Measurements from ENCODE around the gene ADAMTS6.

ADAMTS6 gene

DNA sequence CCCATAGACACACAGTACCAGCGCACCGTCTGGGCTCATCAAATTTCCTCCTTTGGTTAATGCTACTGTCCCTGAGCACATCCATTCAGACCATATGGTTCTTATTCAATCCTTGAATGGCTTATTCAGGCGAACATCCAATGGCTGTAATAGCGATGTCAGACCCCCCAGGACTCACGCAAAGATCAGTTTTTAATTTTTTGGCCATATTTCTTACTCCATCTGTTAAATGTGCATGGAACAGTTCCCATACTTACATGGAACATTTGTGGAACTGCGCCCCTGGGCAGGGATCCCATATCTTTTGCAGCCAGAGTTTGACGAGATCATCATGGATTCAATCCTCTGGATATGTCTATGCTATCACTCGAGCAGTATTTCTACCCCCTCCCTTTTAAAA is 213.2 kb downstream of the ADAMTS6 start:
- DNase-seq, result no peak

DNA sequence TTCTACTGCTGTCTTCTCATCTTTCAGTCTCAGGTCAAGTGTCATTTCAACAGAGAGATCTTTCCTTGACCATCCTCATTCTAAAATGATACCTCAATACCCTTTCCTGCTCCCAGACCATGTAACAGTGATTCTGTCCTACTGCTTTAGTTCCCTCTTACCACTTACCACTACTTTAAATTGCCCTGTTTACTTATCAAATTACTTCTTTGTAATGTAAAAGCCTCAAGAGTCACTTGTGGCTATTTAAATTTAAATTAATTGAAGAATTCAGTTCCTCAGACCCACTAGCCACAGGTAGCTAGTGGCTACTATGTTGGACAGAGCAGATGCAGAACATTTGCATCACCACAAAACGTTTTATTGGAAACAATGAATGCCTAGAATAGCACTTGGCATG is 217.3 kb downstream of the ADAMTS6 start:
- DNase-seq, result no peak

DNA sequence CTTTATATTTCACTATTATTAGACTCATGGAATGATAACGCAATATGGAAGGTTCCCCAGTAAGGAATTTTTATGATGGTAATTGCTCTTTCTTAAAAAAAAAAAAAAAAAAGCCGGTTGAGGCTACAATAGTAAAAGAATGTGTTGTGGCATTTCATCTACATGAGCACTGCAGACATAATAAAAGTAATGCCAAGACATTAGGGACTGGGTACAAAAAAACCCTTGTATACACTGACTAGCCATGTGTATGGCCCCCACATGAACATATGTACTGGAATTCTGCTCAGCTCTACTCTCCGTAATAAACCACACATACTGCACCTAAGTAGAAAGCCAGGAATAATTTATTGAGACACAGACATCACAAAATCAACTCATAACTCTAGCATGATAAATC is 218.4 kb downstream of the ADAMTS6 start:
- no peak for DNase-seq

DNA sequence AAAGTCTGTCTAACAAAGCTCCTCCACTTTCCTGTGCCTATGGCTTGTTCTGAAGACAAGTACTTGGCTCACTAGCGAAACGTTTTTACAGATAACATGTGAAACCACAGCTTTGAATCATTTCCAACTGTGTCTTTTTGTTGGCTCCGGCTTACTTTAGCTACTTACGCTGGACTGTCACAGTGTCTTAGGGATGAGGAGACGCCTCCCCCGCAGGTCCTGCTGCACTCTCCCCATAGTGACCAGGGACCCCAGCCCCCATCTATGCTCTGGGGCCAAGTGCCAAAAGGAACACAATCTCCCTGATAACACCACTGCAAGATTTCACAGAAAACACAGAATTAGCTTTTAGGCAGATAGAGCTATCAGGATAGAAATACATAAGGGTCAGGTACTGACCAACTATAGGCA is 219.1 kb downstream of the ADAMTS6 start:
- DNase-seq, result no peak

DNA sequence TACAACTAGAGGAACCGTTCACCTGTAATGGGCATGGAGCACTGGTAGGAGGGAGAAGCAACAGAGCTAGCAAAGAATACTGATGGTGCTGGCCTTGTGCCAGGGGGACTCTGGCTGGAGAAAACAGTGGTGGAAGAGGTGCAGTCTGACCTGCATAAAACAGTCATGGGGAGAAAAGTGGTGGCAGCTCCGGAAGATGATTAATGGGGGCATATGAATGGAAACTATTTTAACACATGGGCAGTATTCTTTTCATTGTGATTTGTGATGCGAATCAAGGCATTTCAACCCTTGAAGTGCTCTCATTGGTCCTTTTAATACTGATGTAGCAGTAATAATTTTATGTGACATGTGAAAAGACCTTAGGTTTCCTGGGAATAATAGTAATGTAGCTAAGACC is 219.6 kb downstream of the ADAMTS6 start:
- DNase-seq, result no peak

DNA sequence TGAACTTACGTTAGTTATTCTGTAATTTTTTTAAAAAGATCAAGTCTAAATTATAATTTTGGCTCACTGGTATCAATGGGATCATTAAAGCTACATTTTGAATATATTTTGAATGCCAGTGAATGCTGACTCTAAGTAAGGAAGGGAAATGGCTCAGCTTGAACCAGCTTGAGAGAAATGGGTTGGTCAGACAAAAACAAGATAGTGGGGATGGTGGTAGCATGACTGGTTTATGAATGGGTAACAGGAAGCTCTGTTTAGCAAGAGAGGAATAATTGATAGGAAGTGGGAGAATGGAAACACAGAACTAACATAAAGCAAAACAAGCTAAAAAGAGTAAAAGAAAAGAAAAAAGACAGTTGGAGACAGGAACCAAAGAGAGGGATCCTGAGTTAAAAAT is 220.2 kb downstream of the ADAMTS6 start:
- no peak for DNase-seq

DNA sequence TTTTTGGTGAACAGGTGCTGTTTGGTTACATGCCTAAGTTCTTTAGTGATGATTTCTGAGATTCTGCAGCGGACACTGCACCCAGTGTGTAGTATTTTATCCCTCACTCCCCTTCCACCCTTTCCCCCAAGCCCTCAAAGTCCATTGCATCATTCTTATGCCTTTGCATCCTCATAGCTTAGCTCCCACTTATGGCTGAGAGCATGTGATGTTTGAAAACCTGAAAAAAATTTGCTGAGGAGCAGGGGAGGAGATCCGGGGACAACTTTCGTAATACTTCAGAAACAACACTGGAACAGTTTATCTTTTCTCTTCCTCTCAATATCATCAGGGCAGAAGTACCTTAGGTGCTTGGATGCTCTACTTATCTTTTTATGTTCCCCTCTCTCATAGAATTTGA is 226.4 kb downstream of the ADAMTS6 start:
- no peak for DNase-seq

DNA sequence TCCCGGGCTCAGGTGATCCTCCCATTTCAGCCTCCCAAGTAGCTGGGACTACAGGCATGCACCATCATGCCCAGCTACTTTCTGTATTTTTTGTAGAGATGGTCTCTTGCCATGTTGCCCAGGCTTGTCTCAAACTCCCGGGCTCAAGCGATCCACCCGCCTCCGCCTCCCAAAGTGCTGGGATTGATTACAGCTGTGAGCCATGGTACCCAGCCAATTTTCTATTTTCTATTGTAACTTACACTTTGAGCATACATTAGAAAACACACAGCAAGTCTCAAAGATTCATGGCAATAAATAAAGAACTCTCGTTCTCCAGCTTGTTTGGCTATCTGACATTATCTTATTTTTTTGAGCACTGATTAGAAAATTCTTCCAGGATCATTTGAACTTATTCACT is 228.7 kb downstream of the ADAMTS6 start:
- no peak for DNase-seq

DNA sequence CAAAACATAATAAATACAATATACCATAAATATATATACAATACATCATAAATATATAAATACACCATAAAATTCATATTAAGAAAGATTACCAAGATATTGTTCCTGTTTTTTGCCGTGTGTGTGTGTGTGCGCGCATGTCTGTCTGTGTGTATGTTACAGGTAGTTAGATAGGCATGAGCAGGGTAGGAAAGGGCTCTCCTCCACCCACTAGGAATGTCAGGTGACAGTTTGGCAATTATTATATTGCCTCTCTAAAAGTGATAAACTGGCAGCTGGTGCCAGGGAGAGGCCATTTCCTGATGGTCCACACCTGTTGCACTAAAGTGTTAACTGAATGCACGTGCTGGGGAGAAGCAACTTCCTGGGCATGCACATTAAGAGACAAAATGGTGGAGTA is 232.8 kb downstream of the ADAMTS6 start:
- DNase-seq, result no peak

DNA sequence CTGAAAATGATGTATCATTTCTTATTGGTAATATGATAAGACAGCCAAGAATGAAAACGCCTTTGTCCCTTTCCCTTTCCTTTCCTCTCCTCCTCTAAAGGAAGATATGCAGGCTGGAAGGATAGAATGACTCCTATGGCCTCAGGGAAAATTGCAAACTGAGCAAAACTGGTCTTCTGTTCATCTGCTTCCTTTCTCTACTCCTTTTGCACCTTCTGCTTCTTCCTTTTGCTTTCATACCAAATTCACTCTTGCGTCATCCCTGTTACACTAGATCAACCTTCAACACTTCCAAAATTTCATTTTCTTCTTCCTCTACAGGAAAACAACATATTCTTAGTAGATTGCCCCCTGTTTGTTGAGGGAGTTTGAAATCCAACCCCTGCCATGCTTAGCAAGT is 234.1 kb downstream of the ADAMTS6 start:
- DNase-seq, result no peak

DNA sequence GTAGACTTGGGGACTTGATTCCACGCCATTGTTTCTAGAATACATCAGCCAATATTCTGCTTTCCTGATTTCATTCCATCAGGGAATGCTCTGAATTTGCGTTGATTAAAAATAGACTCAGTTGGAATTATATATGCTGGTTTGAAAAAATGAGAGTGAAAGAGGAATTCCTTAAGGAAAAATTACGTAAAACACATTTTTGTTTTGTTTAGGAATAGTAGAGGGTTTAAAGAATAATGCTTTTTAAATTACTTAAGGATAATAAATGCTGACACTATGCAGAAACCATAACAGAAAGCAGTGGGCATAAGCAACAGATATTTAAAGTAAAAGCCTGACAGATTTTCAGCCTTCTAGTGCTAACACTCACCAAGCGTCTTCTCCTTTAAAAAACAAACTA is 235.0 kb downstream of the ADAMTS6 start:
- DNase-seq, result no peak

DNA sequence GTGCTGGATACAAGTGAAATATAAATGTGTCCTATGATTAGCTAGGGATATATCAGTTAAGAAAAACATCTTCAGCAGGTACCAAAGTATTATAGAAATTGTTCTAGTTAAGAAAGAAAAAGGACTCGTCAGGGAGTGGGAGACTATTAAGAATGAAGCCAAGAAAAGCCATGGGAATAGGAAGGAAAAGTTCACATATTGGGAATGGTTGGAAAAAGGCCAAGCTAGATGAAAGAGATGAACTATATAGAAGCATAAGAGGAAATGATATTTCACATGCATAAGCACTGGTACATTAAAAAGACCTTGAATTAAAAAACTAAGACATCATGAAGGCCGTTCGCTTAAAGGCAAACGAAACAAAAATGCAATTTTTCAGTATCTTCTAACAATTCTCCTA is 237.7 kb downstream of the ADAMTS6 start:
- no peak for DNase-seq

DNA sequence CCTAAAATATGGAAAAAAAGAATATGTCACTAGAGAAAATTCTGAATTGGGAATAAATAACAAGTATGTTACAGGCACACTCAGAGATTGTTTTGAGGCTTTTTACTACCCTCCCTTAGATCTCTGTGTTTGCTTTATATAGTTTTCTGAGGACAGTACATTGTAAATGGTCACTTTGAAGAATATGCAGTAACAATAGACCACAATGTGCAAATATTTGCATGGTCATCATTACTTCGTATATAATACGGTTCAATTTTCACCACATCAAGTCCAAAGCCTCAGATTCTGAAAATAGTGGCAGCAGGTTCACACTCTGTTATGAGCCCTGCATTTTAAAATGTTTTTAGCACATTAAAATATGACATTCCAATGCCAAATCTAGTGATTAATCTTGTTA is 238.6 kb downstream of the ADAMTS6 start:
- DNase-seq, result no peak

DNA sequence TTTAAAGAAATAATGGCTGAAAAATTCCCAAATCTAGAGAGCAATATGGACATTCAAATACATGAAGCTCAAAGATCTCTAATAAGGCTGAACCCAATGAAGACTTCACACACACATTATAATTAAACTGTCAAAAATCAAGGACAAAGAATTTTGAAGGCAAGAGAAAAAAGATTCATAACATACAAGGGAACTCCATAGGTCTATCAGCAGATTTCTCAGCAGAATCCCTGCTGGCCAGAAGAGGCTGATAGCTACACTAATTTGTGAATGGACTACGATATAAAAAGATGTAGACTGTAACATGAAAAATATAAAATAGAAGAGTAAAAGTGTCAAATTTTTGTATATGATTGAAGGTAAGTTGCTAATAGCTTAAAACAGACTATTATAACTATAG is 251.9 kb downstream of the ADAMTS6 start:
- DNase-seq, result no peak

DNA sequence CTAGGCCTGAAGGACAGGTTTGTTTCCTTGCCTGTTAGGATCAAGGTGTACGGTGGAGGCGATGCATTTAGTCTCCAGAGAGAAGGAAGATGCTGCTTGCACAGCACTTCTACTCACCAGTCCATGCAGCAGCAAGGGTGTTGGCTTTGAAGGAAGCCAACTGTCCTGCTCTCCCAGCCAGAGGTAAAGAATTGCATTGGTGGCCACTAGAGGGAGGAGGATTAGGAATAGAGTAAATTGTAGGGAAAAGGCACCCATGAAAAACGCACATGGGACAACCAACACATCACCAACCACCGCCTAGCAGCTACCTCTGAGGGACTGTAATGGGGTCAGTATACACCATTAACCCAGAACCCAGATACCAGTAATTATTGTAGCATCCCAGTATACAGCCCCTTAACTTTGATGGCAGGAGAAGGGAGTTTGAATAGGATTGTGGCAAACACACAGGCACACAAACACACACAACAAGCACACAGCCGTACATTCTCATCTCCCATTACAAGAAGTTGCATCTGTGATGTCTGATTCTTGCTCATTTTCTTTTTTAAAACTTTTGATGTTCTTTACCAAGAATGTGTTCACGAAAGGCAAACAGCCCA is 267.7 kb downstream of the ADAMTS6 start:
- no peak for DNase-seq

DNA sequence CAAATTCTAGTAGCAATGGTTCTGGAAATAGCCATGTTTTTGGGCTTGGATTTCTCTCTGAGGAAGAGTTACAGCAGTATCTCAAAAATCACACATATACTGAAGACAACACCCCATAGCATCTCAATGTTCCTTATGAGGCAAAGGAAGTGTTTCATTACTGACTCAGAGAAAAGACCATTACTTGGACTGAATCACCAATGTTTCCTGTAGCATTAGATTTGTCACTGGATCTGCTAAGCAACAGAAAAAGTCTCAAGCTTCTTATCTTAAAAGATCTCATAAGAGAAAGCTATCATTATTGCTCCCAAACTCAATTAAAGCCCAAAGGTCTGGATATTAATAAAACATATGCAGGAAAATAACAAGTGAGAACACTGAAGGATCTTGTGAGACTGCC is 272.4 kb downstream of the ADAMTS6 start:
- DNase-seq, result no peak

DNA sequence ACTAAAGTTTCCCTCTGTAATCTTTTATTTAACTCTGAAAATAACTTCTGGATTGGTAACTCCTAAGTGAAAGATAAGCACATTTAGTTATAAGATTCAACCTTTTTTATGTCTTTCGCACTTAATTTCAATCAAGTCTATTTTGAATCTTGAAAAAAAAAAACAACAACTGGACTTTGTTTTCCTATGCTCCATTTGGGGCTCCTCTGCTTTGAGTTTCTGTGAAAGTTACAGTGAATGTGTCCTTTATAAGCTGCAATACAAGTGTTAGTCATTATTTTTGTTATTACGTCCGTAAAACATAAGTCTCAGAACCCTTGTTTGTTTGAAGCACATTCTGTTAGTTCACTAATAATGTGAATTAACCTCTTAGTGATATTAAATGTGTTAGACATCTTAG is 276.8 kb downstream of the ADAMTS6 start:
- no peak for DNase-seq

DNA sequence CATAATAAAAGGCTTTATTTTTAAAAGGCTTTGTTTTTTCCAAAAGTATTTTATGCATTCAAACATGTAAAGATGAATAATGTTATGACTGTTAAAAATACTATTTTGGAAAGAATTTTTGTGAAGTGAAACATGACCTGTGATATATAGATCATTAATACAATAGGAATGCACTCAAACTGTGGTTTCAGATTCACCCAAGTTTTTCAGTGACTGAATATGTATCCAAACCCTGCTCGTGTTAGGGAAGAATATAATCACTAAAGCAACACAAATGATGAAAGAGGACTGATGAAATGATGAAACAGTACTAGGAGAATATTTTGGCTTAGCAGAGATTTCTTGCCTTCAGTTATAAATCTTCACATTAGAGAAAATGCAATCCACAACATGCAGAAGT is 278.0 kb downstream of the ADAMTS6 start:
- no peak for DNase-seq

DNA sequence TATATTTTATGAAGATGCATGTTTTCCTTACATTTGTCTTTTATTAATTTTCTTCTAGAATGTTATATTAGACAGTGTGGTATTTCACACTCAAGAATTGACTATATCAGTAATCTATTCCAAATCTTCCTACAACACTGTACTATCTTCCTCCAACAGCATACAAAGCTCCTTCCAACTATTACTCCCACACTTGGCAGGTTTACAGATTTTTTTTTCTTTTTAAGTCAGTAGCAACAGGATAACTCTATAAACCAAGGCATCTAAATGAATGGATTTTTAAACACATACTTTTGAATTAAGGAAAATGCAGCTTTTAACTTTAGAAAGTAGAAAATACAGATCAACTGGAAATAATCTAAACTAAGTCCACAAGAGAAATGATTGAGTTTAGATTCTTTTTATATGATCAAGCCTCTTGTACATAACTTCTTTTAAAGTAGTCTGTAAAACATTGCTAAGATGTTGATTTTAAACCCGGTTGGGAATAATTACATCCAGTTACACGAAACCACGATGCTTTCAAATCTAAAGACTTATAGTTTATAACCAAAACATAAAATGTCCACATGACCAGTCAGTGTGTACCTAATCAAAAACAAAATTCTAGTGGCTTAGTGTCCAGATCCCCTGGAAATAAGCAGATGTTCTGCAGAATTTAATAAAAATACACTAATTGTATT is 281.6 kb downstream of the ADAMTS6 start:
- DNase-seq, result no peak

DNA sequence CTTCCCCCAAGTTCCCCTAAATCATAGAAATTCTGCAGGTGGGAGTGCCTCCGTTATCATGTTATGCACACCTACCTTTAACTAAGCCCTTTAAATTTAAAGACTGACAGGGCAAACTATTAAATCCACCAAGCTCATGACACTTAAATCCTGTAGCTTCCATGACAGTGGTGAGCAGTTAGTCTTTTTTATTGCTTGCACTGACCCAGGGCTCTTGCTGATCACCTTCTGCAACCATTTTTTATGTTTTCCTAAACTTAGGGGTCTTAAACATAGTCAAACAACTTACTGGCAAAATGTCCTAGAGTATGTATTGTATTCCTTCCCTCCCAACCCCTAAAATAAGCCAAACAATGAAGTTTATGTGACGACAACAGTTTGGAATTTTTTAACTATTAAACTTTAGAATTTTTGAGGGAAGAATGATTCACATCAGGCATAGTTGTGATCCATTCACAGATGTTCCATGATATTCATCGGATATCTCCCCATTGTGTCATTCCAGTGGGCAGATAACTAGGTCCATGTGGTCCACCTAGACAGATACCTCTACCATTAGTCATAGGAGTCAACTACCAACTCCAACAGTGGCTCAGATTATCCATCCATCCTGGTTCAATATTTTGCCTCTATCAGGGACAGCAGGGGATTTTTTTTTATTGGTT is 283.1 kb downstream of the ADAMTS6 start:
- DNase-seq, result no peak

DNA sequence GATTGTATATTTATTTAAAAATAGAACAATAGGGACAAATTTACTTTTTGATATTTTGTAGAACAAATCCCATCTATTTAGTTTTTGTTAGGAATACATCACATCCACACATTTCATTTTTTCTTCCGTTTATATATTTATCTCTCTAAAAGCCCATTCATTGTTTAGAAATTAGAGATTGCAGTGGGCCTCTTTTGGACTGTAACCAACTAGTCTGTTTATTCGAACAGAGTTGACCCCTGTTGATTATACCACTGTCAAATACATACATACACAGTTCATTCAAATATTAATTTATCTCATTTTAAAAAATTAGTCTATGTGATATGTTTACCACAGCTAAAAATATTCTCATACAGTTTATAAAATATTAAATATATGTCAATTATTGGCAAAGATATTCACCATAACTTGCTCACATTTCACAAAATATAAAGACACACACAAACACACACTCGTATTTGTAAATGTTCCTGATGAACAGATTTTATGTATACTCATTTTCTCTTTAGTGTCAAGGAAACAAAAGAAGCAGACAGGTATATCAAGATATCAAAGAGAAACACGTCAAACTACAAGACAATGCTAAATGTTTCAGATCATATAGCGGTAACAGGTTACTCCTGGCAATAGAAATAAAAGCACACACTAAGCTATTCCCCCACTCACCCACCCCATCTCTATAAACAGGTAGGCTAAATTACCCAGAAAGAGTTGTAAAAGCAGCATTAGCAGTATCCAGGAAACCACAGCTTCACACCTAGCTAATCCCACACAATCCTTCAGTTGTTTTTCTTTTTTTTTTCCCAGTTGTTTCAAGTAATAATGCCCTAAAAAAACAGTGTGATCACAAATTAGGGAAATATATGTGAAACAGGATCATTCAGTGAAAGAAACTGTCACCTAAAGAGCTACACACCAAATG is 283.9 kb downstream of the ADAMTS6 start:
- DNase-seq, result no peak

DNA sequence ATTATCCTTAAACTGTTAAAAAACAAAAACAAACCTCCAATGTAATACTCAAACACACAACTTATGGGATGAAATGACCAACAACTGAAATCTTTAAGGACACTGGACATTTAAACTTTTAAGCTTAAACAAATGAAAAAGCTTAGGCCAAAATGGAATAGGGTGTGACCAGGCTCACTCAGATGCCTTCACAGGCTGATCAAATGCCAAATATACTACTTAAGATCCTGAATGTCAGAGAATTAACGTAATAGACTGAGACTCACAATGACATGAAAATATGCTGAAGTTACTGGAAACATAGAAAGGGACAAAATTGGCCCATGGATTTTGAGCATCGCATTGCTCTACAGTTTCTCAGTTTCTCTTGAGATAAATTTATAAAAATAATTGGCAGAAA is 286.8 kb downstream of the ADAMTS6 start:
- DNase-seq, result no peak

DNA sequence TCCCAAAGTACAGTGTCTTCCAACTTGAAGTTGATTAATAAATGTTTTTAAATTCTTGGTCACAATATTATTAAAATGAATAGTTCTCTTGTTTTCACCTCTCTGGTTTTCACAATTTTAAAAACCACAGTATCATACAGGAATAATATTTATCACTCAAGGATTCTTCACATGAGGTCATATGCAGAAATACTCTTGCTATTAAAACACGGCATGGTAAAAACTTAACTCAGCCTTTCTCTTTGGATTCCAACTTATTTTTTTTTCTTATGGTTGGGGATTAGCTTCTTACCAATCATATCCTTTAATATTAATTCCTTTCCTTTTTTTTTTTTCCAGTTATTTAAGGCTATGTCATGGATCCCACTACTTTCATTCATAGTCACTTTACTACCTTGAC is 289.4 kb downstream of the ADAMTS6 start:
- DNase-seq, result no peak
